HepG2 (cell line): ENCODE measurements around the gene ABCA2. TPM values are rescaled to one million over a fixed set of nuclear protein-coding genes. Genes with fewer than 3 reads are reported as not detected.

Source experiments
- ATAC-seq: fragments of 200-7000 bp; cut with Tn5 transposase; 3 replicates; pipeline ENCODE4 v1.9.1; 2020; ENCODE audit warnings: mild to moderate bottlenecking, moderate library complexity
- BruUV-seq: library from RNA; stranded (reverse); fragments of 400-500 nt; replicated peaks from 2 replicates; lab custom pipeline; 2021; lab: Mats Ljungman, UMichigan
- CTCF ChIA-PET: fragments of 300-600 bp; formaldehyde crosslinking; extraction: SDS; loops from one replicate; lab custom pipeline; 2021; ENCODE audit warnings: low total read pairs, inconsistent platforms, low intra/inter-chr PET ratio; lab: Yijun Ruan, JAX
- POLR2A ChIA-PET: fragments of 350-600 bp; sonication (Branson Sonifier 250); formaldehyde crosslinking; loops from one replicate; lab custom pipeline; 2020; ENCODE audit warnings: antibody characterized with exemption, inconsistent platforms; lab: Yijun Ruan, JAX
- DNase-seq: peaks from one replicate; pipeline ENCODE4 v3.0.0-alpha.2; 2015; ENCODE audit warnings: low spot score
- FAIRE-seq: peaks from 3 replicates; lab custom pipeline; 2011; peaks lifted over from hg19 to GRCh38; lab: Jason Lieb, UNC
- H2AFZ ChIP-seq: one replicate; pipeline ENCODE4 v1.6.1; 2011; ENCODE audit warnings: low read length, inconsistent platforms
- H3K27ac ChIP-seq: fragments of 300-600 bp; 3 replicates; pipeline ENCODE4 v1.8.0; 2011; ENCODE audit warnings: mixed run types, mild to moderate bottlenecking, mixed read lengths, low read length, inconsistent platforms; ENCODE audit not compliant: insufficient read depth; ENCODE audit errors: extremely low read length
- H3K27me3 ChIP-seq, 2 experiments: fragments of 200-600 bp in 1 of 2; 2 replicates in 1 of 2; 3 replicates in 1 of 2; pipeline versions ENCODE4 v1.6.0 to v1.8.0; 2011; ENCODE audit warnings: low read length in 2 of 2, mild to moderate bottlenecking in 2 of 2, moderate library complexity in 2 of 2, inconsistent platforms in 1 of 2; ENCODE audit not compliant: insufficient read depth in 2 of 2, control insufficient read depth in 1 of 2
- H3K36me3 ChIP-seq, 2 experiments: fragments of 200-600 bp in 1 of 2; replicated peaks in 1 of 2; 2 replicates in 1 of 2; 3 replicates in 1 of 2; pipeline versions ENCODE4 v1.5.1 to v1.8.0; 2011; ENCODE audit warnings: low read length in 2 of 2, inconsistent platforms in 1 of 2; ENCODE audit not compliant: insufficient read depth in 2 of 2, control insufficient read depth in 1 of 2
- H3K4me1 ChIP-seq: 2 replicates; pipeline ENCODE4 v1.5.1; 2012; ENCODE audit warnings: low read length, inconsistent platforms; ENCODE audit not compliant: insufficient read depth
- H3K4me2 ChIP-seq: 2 replicates; pipeline ENCODE4 v1.6.0; 2011; ENCODE audit warnings: low read depth, low read length, inconsistent platforms
- H3K4me3 ChIP-seq, 3 experiments: fragments of 200-600 bp in 1 of 3; sonication (generic), shearing (Covaris generic) in 1 of 3; replicated peaks in 1 of 3; 2 replicates each; pipeline ENCODE4 v1.5.1; 2011 to 2016; ENCODE audit warnings: low read length in 3 of 3, inconsistent platforms in 2 of 3, low read depth in 2 of 3, mild to moderate bottlenecking in 2 of 3, control low read depth in 1 of 3, mixed read lengths in 1 of 3; ENCODE audit not compliant: insufficient read depth in 1 of 3
- H3K79me2 ChIP-seq: one replicate; pipeline ENCODE4 v1.6.1; 2011; ENCODE audit warnings: low read length, inconsistent platforms; ENCODE audit not compliant: insufficient read depth
- H3K9ac ChIP-seq: 2 replicates; pipeline ENCODE4 v1.6.0; 2011; ENCODE audit warnings: mild to moderate bottlenecking, low read depth, low read length, inconsistent platforms; ENCODE audit not compliant: insufficient read depth
- H3K9me3 ChIP-seq: 2 replicates; pipeline ENCODE4 v1.5.1; 2012; ENCODE audit warnings: mild to moderate bottlenecking, low read length
- H4K20me1 ChIP-seq: 2 replicates; pipeline ENCODE4 v1.6.0; 2011; ENCODE audit warnings: inconsistent platforms, mild to moderate bottlenecking, low read length, moderate library complexity; ENCODE audit not compliant: insufficient read depth
- ELF3 ChIP-seq: IDR thresholded peaks from 2 replicates; pipeline ENCODE4 v1.6.1; 2016; ENCODE audit warnings: missing genetic modification reagents, missing compliant biosample characterization
- MXI1 ChIP-seq: IDR thresholded peaks from 3 replicates; pipeline ENCODE4 v1.6.1; 2012; ENCODE audit warnings: low read depth, low read length, inconsistent platforms, borderline replicate concordance
- PHF5A ChIP-seq: IDR thresholded peaks from one replicate; pipeline ENCODE4 v1.6.1; 2018; ENCODE audit warnings: low read depth, missing genetic modification reagents; ENCODE audit not compliant: unreplicated experiment
- ZKSCAN8 ChIP-seq: IDR thresholded peaks from 2 replicates; pipeline ENCODE4 v1.6.1; 2016; ENCODE audit warnings: borderline replicate concordance, missing genetic modification reagents, missing compliant biosample characterization
- ZNF468 ChIP-seq: sonication (generic); formaldehyde crosslinking; IDR thresholded peaks from 2 replicates; pipeline ENCODE4 v1.8.0; 2022; ENCODE audit warnings: mild to moderate bottlenecking, moderate library complexity, missing genetic modification reagents
- WGBS: methylation state at CpG from one replicate; pipeline ENCODE4 v1.1.6; 2017; ENCODE audit warnings: low lambda C conversion rate; 5-methylcytosine and 5-hydroxymethylcytosine counted together
- in situ Hi-C: cut with HindIII; loops from 2 replicates; pipeline ENCODE4 v1.10.0; 2017; ENCODE audit warnings: low pct_unique_long_range_greater_than_20kb; ENCODE audit not compliant: extremely low pct_ligation_motif_present
- intact Hi-C: fragments of 100-400 bp; cut with micrococcal nuclease; formaldehyde crosslinking; loops from one replicate; pipeline ENCODE4 v1.10.0; 2022; ENCODE audit not compliant: unreplicated experiment
- polyA plus RNA-seq, 8 experiments: library from polyadenylated mRNA; depleted of rRNA in 3 of 8; stranded (reverse) in 7 of 8; unstranded in 1 of 8; fragments of >200 nt; fragmentation: Illumina TruSeq in 4 of 8; extraction: Trizol in 4 of 8; gene quantifications; 2 replicates each; pipeline versions ENCODE4 v1.2.1 to v1.2.3, GENCODE V29; 2011 to 2016; ENCODE audit warnings: low read depth in 4 of 8, missing spikeins in 1 of 8, mixed read lengths in 1 of 8; ENCODE audit not compliant: insufficient read depth in 1 of 8
- total RNA-seq, 5 experiments: library from RNA; depleted of rRNA; stranded (reverse); fragments of >200 nt; fragmentation: Illumina TruSeq; extraction: Trizol; gene quantifications; 2 replicates each; pipeline ENCODE4 v1.2.3, GENCODE V29; 2016; ENCODE audit warnings: low read depth in 1 of 5
- TF ChIP-seq, protein P1 (sequence below): sonication (generic); formaldehyde crosslinking; IDR thresholded peaks from 2 replicates; pipeline ENCODE4 v1.4.0; 2020; ENCODE audit warnings: missing genetic modification reagents
- TF ChIP-seq, protein P2 (sequence below): IDR thresholded peaks from 2 replicates; pipeline ENCODE4 v1.6.1; 2016
- TF ChIP-seq, protein P3 (sequence below): IDR thresholded peaks from 2 replicates; pipeline ENCODE4 v1.6.1; 2012; ENCODE audit warnings: inconsistent platforms

Gene ABCA2
- total and polyA plus RNA-seq, 2 of the 13 experiments (the other 11 are each of a cell fraction or from before 2014, with no cell fraction given): 2.9 to 19.2 TPM

DNA sequence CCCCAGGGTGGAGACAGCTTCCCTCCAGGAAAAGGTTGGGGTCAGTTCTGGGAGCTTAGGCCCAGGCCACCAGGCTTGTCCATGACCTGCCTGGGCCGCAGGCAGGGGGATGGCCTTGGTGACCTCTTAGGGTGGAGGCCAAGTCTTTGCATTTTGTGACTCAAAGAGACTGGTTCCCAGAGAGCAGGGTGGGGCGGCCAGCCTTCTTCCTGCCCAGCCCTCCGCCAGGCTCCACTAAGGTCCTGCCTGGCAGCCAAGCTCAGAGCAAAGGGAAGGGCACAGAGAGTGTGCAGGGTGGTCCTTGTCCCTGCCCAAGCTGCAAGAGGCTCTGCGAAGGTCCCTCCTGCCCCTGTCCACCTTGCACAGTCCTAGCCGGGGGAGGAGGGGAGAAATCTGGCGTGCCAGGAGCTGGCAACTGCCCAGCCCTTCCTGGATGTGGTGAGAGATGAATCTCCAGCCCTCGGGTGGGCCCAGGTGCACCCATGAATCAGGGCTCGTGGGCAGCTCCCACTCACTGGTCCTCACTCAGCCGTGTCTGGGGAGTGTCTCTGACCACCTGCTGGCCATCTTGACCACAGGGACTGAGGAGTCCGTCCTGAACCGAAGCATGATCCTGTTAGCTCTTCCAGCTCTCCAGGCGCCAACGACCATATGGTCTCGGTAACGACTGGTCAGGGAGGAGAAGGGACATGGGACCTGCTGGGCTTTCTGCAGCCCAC lies 53.1 kb downstream of the ABCA2 start:
- in situ Hi-C loops (no loop called here), intact Hi-C loops (no loop called here)
- peaks cover 34% of the 10 kb centered on the region for H3K4me1 ChIP-seq
- no peak overlapping the region for H3K4me2 ChIP-seq
- no peak overlapping the region for H2AFZ ChIP-seq
- CTCF ChIA-PET: no interaction called here
- no TSS peak for BruUV-seq
- H3K79me2 ChIP-seq: no peaks in the 10 kb centered on the region
- FAIRE-seq: no peak
- H3K36me3 ChIP-seq: no peaks in the 10 kb centered on the region
- H3K4me3 ChIP-seq: no peak overlapping the region
- POLR2A ChIA-PET: interaction anchor here (1.6 kb wide), 1 partner anchor 18 kb away, joined by 4 read pairs; the partner anchor contains the start of gene PAXX
- peaks cover 22 to 71% of the 10 kb centered on the region in 2 experiments for H3K27me3 ChIP-seq
- DNase-seq: no peak
- H3K9ac ChIP-seq: no peak overlapping the region
- no peak for ATAC-seq
- no peaks in the 10 kb centered on the region for H3K9me3 ChIP-seq
- TF ChIP-seq, protein P1, sequence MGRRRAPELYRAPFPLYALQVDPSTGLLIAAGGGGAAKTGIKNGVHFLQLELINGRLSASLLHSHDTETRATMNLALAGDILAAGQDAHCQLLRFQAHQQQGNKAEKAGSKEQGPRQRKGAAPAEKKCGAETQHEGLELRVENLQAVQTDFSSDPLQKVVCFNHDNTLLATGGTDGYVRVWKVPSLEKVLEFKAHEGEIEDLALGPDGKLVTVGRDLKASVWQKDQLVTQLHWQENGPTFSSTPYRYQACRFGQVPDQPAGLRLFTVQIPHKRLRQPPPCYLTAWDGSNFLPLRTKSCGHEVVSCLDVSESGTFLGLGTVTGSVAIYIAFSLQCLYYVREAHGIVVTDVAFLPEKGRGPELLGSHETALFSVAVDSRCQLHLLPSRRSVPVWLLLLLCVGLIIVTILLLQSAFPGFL (CRISPR knock-in tag): no peak
- TF ChIP-seq ZKSCAN8 (CRISPR knock-in tag) (no peak), ELF3 (CRISPR knock-in tag) (no peak), PHF5A (CRISPR knock-in tag) (no peak), ZNF468 (CRISPR knock-in tag) (no peak), MXI1 (no peak)
- TF ChIP-seq, protein P2, sequence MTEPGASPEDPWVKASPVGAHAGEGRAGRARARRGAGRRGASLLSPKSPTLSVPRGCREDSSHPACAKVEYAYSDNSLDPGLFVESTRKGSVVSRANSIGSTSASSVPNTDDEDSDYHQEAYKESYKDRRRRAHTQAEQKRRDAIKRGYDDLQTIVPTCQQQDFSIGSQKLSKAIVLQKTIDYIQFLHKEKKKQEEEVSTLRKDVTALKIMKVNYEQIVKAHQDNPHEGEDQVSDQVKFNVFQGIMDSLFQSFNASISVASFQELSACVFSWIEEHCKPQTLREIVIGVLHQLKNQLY (CRISPR knock-in tag): no peak
- TF ChIP-seq, protein P3, sequence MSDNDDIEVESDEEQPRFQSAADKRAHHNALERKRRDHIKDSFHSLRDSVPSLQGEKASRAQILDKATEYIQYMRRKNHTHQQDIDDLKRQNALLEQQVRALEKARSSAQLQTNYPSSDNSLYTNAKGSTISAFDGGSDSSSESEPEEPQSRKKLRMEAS: no peak
- WGBS: 10% methylated on average over 2 of the region's 15 CpGs
- H4K20me1 ChIP-seq: no peaks in the 10 kb centered on the region
- no peak overlapping the region for H3K27ac ChIP-seq
